ENCODE data around the gene TMCC2.

DNA sequence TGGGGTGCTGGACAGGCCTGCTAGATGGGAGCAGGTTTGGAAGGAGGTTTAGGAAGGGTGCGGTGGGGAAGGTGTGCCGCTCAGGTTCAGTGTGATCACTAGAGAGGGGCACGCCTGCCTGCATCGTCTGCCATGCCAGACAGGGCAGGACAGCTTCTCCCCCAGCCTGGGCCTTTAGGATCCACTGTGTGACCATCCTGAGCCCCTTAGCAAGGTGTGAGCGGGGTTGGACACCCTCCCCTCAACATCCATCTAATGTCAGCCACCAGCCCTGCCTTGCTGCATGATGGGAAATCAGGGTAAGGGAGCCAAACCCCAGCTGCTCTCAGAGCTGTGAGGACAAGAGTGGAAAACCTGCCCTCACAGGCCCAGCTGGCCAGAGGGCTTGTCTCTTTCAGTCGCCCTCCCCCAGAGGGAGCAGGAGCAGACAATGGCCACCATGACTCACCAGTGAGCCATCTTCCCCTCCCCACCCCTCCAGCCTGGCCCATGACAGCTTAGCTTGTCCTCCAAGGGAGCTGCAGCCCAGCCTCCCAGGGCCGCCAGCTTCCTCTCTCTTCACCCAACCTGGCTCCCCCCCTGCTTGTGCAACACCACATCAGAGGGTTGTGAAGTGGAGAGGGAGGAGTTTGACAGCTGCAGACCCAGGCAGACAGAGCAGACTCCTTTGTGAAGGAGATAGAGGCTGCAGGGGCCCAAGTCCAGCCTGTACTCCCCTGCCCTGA lies 56.8 kb downstream of the TMCC2 start:
- TF ChIP-seq CTCF (conservative IDR thresholded peaks at IDR 0.05; ENCODE audit: low read depth, low read length) (0 out of 2 replicates have a peak, but pooled peaks have one; percentile 18), FOS (IDR thresholded peaks at IDR 0.05; ENCODE audit: low read depth, low read length) (peak; percentile 97), CHD1 (IDR thresholded peaks at IDR 0.05; ENCODE audit: low read depth, low read length) (0 out of 2 replicates have a peak, but pooled peaks have one; percentile 74)
